Gastroesophageal sphincter (tissue), 4 donors: ENCODE results near the gene ARID1B. TPM values are rescaled to one million over a fixed set of nuclear protein-coding genes. Genes with fewer than 3 reads are reported as not detected.

Experiments used
- ATAC-seq: fragments of 150-250 bp; one replicate; pipeline ENCODE4 v1.9.1; 2016; ENCODE audit warnings: mild to moderate bottlenecking, moderate library complexity
- H3K27ac ChIP-seq, 4 donors: fragments of 200-600 bp; sonication (generic) in 3 of 4; 1 replicate in 3 of 4; 2 replicates in 1 of 4; pipeline ENCODE4 v1.5.1; 2016 to 2019
- H3K27me3 ChIP-seq: fragments of 200-600 bp; sonication (generic); one replicate; pipeline ENCODE4 v1.5.1; 2019
- H3K36me3 ChIP-seq, 2 donors: fragments of 200-600 bp; sonication (generic); one replicate each; pipeline ENCODE4 v1.5.1; 2019; ENCODE audit warnings: control low read depth in 1 of 2
- H3K4me1 ChIP-seq, 3 donors: fragments of 200-600 bp; sonication (generic); 1 replicate in 2 of 3; 2 replicates in 1 of 3; pipeline ENCODE4 v1.5.1; 2016 to 2019; ENCODE audit warnings: control low read depth in 2 of 3
- H3K4me3 ChIP-seq, 2 donors: fragments of 200-600 bp; sonication (generic); one replicate each; pipeline ENCODE4 v1.5.1; 2019; ENCODE audit warnings: mild to moderate bottlenecking in 1 of 2, moderate library complexity in 1 of 2
- H3K9me3 ChIP-seq, 3 donors: fragments of 200-600 bp; sonication (generic); one replicate each; pipeline ENCODE4 v1.5.1; 2017 to 2019; ENCODE audit warnings: control low read depth in 2 of 3
- EP300 ChIP-seq: sonication (generic); formaldehyde crosslinking; IDR thresholded peaks from one replicate; pipeline ENCODE4 v1.6.1; 2017; ENCODE audit warnings: antibody characterized with exemption, mild to moderate bottlenecking
- POLR2A ChIP-seq, 2 donors: fragments of 450-650 bp; IDR thresholded peaks; one replicate each; pipeline ENCODE4 v1.6.1; 2017; ENCODE audit warnings: antibody characterized with exemption in 2 of 2, mild to moderate bottlenecking in 2 of 2, moderate library complexity in 1 of 2
- POLR2AphosphoS5 ChIP-seq: sonication (generic); formaldehyde crosslinking; IDR thresholded peaks from one replicate; pipeline ENCODE4 v1.6.1; 2017; ENCODE audit warnings: antibody characterized with exemption
- WGBS, 2 donors: methylation state at CpG; one replicate each; pipeline ENCODE4 v1.1.5; 2018; ENCODE audit warnings: low coverage in 1 of 2; 5-methylcytosine and 5-hydroxymethylcytosine counted together
- total RNA-seq, 4 donors: library from RNA; depleted of rRNA; stranded (reverse); fragments of >200 nt; gene quantifications; one replicate each; pipeline ENCODE4 v1.1.0, GENCODE V29; 2016
- TF ChIP-seq, protein P1 (sequence below), 4 experiments: fragments of 200-600 bp in 2 of 4; fragments of 450-650 bp in 2 of 4; sonication (generic) in 1 of 4; IDR thresholded peaks; one replicate each; pipeline ENCODE4 v1.5.1; 2017 to 2019; ENCODE audit warnings: antibody characterized with exemption in 4 of 4, mild to moderate bottlenecking in 2 of 4, moderate library complexity in 2 of 4

ARID1B gene
- total RNA-seq, 4 donors from 2014 or later: 40.0 to 106 (median 79.7) TPM

DNA sequence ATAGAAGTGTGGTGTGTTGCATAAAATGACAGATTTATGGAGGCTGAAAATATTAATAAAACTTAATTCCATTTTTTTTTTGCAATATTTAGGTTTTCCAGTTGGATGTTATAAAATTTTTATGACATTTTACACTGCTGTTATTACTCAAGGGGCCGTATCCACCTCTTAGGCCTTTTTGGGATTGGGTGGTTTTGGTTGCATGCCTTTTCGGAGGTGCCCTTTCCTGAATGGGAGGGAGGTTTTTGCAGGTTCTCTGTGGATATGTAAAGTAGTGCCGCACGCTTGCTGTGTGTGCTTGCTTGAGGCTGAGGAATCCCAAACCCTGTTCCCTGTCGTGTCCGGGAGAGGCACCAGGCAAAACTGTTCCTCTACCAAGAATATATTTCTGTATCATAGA, 6.8 kb downstream of the ARID1B start:
- Histone ChIP-seq H3K9me3 (no peaks in the 10 kb centered on the region), H3K27ac (peak overlapping the region in 3 of 4 donors; percentile 34 to 97 (median 97)), H3K4me3 (peak overlapping the region; percentile 15 to 81), H3K27me3 (no peaks in the 10 kb centered on the region), H3K4me1 (peaks cover 13 to 78% (median 16%) of the 10 kb centered on the region in 3 donors), H3K36me3 (no peaks in the 10 kb centered on the region)
- TF ChIP-seq EP300 (no peak), POLR2AphosphoS5 (no peak), POLR2A (IDR thresholded peaks at IDR 0.05) (no peak)
- TF ChIP-seq, protein P1, sequence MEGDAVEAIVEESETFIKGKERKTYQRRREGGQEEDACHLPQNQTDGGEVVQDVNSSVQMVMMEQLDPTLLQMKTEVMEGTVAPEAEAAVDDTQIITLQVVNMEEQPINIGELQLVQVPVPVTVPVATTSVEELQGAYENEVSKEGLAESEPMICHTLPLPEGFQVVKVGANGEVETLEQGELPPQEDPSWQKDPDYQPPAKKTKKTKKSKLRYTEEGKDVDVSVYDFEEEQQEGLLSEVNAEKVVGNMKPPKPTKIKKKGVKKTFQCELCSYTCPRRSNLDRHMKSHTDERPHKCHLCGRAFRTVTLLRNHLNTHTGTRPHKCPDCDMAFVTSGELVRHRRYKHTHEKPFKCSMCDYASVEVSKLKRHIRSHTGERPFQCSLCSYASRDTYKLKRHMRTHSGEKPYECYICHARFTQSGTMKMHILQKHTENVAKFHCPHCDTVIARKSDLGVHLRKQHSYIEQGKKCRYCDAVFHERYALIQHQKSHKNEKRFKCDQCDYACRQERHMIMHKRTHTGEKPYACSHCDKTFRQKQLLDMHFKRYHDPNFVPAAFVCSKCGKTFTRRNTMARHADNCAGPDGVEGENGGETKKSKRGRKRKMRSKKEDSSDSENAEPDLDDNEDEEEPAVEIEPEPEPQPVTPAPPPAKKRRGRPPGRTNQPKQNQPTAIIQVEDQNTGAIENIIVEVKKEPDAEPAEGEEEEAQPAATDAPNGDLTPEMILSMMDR (IDR thresholded peaks at IDR 0.05): no peak
- ATAC-seq: no peak
- WGBS, 2 donors: 54 to 63% methylated on average over 5 to 6 of the region's 6 CpGs

DNA sequence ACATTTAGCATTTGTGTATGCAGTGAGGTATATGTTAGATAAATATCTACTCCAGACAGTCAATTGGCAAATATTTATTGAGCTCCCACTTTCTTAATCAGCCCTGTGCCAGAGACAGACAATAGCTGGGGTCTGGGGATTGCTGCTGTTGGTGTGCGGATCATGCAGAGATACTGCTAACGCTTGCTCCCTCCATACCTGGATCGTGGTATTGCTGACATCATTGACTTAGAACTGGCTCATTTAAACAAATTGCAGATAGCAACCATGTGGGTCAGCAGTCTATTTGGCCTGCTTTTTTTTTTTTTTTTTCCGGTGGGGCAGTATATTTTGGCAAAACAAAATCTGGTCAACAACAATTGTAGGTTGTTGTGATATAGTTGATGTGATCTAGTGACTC, 9.5 kb downstream of the ARID1B start:
- Histone ChIP-seq H3K4me3 (no peak overlapping the region), H3K36me3 (no peaks in the 10 kb centered on the region), H3K27me3 (no peaks in the 10 kb centered on the region), H3K9me3 (no peaks in the 10 kb centered on the region), H3K4me1 (peaks cover 24 to 92% (median 32%) of the 10 kb centered on the region in 3 donors), H3K27ac (peak overlapping the region in 1 of 4 donors; percentile 21)
- WGBS, 2 donors: 75 to 78% methylated on average over 3 to 4 of the region's 4 CpGs
- no peak for ATAC-seq
- no peak for TF ChIP-seq EP300
- no peak for TF ChIP-seq POLR2A (IDR thresholded peaks at IDR 0.05)
- TF ChIP-seq, protein P1 (IDR thresholded peaks at IDR 0.05): no peak
- no peak for TF ChIP-seq POLR2AphosphoS5

DNA sequence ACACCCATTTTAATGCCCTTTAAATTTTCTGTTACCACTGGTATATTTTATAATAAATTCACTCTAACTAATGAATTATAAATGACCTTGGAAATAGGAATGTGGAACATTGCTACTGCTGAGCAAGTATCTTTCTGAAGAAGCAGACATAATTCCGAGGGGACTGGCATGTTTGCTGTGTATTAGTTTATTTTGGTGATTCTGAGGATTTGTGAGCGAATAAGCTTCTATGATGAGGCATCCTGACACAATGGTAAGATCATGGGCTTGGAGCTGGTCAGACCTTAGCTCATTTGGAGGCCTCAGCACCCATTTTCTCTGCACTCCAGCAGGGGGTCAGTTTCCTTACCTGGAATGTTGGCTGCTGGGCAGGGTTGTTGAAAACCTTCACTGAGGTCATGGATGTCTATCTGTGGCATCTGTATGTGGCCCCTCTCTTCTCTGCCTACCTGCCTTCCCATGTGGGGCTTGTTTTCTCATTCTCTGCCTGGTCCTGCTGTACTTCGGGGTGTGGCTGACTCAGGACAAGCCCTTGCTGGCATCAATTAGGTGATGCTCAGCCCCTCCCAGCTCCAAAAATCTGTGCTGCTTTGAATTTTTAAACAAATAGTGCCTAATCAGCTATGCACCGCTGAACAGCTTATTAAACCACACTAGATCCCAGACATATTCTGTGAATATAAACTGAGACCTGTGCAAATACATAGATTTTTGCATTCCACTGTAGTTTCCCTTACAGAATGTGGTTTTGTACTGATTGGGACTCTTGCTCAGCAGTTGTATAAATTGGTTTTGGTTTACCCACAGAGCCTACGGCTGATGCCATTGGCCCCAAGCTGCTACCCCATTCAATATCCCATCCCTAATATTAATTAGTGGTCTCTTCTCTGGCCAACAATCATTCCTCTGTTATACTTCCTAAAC, 10.7 kb downstream of the ARID1B start:
- Histone ChIP-seq H3K9me3 (no peaks in the 10 kb centered on the region), H3K27me3 (no peaks in the 10 kb centered on the region), H3K4me3 (no peak overlapping the region), H3K36me3 (no peaks in the 10 kb centered on the region), H3K27ac (peak overlapping the region in 1 of 4 donors; percentile 20), H3K4me1 (peaks cover 24 to 100% (median 32%) of the 10 kb centered on the region in 3 donors)
- ATAC-seq: no peak
- TF ChIP-seq, protein P1 (IDR thresholded peaks at IDR 0.05): no peak
- no peak for TF ChIP-seq POLR2AphosphoS5
- TF ChIP-seq EP300: no peak
- no peak for TF ChIP-seq POLR2A (IDR thresholded peaks at IDR 0.05)
- 56 to 70% methylated on average over 2 to 5 of the region's 5 CpGs for WGBS, 2 donors

DNA sequence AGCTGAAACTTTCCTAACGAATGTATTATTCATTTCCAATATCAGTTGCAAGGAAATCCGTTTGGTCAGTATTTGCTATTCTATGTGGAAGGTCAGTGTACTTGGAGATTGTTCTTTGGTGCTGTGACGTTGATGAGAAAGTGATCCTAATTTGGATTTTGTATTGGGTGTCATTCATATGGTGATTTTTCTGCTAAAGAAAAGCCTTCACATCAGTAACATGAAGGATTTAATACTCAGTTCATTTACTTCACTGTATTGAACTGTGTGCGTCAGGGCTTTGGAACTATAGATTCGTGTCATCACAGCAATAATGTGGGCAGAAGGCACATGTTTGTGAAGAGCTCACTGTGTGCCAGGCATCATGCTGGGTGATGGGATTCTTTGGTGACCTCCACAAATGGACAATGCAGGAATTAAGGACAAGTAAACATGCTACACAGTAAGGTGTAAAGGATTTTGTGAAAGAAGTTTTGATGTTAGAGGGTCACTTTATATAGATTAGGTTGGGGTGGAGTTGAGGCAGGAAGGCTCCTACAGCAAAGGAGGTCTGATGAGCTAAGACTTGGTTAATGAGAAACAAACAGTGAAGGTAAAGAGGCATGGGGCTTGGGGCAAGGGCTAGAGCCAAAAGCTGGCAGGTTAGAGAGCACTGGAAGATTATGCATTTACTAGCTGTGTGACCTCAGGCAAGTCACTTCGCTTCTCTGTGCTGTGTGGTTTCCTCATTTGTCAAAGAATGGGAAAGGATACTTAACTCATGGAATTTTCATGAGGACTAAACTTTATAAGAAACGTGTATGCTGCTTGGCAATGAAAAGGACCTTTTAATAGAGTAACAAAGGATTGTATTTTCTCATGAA, 12.1 kb downstream of the ARID1B start:
- TF ChIP-seq, protein P1 (IDR thresholded peaks at IDR 0.05): no peak
- TF ChIP-seq POLR2A (IDR thresholded peaks at IDR 0.05): no peak
- no peak for TF ChIP-seq EP300
- TF ChIP-seq POLR2AphosphoS5: no peak
- H3K27me3 ChIP-seq: no peaks in the 10 kb centered on the region
- peaks cover 20 to 100% (median 38%) of the 10 kb centered on the region in 3 donors for H3K4me1 ChIP-seq
- no peaks in the 10 kb centered on the region for H3K36me3 ChIP-seq
- H3K9me3 ChIP-seq: no peaks in the 10 kb centered on the region
- H3K27ac ChIP-seq: no peak overlapping the region
- H3K4me3 ChIP-seq: no peak overlapping the region
- no peak for ATAC-seq
- WGBS, 2 donors: 70 to 73% methylated on average over 5 to 7 of the region's 7 CpGs
